Choroid plexus epithelial cell (primary cell): ENCODE results near the gene NPAS3.

ENCODE experiments used
- DNase-seq: peaks from one replicate; pipeline ENCODE4 v3.0.0-alpha.2; 2010; ENCODE audit warnings: low read depth
- H3K4me3 ChIP-seq: 2 replicates; pipeline ENCODE4 v1.5.1; 2011; ENCODE audit warnings: low read depth, mild to moderate bottlenecking, control low read depth, low read length, moderate library complexity
- TF ChIP-seq, protein P1 (sequence below): conservative IDR thresholded peaks from 2 replicates; pipeline ENCODE4 v1.5.1; 2011; ENCODE audit warnings: low read depth, mild to moderate bottlenecking, control low read depth, inconsistent platforms, low read length, moderate library complexity

NPAS3 gene

DNA sequence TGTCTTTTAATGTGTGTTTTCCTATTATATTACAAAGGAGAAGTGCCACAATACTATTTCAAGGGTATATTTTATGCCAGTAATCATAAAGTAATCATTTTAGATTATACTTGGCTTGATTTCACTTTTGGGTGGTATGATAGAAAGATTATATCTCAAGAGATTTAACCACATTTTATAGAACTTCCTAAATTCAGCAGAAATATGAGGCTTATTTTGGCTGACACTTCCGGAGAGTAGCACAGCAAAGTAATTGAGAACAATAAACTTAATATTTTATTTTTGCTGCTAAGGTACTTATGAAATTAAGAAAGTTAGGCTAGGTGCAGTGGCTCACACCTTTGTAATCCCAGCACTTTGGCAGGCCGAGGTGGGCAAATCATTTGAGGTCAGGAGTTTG is 319.1 kb downstream of the NPAS3 start:
- TF ChIP-seq, protein P1, sequence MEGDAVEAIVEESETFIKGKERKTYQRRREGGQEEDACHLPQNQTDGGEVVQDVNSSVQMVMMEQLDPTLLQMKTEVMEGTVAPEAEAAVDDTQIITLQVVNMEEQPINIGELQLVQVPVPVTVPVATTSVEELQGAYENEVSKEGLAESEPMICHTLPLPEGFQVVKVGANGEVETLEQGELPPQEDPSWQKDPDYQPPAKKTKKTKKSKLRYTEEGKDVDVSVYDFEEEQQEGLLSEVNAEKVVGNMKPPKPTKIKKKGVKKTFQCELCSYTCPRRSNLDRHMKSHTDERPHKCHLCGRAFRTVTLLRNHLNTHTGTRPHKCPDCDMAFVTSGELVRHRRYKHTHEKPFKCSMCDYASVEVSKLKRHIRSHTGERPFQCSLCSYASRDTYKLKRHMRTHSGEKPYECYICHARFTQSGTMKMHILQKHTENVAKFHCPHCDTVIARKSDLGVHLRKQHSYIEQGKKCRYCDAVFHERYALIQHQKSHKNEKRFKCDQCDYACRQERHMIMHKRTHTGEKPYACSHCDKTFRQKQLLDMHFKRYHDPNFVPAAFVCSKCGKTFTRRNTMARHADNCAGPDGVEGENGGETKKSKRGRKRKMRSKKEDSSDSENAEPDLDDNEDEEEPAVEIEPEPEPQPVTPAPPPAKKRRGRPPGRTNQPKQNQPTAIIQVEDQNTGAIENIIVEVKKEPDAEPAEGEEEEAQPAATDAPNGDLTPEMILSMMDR = no peak
- DNase-seq = no peak
- H3K4me3 ChIP-seq = no peak overlapping the region

DNA sequence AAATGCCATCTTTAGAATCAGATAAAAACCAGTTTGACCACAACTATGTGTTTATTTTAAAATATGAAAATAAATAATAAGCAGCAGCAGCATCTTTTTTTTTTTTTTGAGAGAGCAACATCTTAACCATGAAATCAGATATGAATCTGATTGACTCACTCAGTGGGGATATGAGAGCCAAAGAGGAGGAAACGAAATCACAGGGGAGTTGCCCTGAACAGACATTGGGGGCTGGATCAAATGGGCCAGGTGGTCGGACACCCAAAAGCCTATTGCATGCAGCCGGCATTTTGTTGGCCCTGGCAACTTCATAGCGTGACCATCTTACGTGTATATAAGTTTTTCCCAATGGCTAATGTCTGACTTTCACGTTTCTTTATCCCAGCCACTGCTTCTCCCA is 321.1 kb downstream of the NPAS3 start:
- no peak overlapping the region for H3K4me3 ChIP-seq
- DNase-seq = no peak
- TF ChIP-seq, protein P1 = no peak

DNA sequence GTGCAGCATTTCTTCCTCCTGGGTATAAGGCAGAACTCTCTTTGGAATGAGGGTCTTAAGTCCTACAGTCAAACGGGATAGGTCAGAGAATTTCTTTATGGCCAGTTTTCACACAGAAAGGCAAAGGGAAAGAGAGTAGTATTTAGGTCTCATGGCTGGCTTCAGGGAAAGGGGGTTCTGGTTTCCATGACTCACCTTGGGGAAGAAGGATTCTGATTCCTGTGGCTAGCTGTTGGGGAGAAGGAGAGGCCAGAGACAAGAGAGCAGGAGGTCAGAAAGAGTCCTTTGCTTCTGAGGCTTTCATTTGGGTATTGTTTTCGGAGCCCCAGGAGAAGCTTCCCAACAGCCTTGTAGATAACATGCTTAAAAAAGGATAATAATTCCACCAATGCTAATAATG is 332.5 kb downstream of the NPAS3 start:
- TF ChIP-seq, protein P1 = no peak
- no peak overlapping the region for H3K4me3 ChIP-seq
- peak; percentile 5 for DNase-seq

DNA sequence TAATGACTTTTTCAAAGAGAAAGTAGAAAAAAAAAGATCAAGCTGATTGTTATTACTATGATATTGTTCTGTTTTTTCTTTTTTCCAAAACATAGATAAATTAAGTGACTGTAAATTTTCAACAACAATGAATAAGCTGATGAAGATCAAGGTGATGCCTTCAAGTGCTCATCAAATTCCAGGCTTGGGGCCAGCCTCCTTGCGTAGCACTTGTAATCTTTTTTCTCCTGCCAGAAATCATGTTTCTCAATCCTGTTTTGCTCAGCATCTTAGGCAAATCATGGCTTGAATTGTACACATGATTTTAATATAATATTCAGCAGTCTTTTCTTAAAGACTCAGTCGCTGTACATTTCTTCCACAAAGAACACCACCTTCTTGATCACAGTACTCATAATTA is 333.2 kb downstream of the NPAS3 start:
- no peak overlapping the region for H3K4me3 ChIP-seq
- TF ChIP-seq, protein P1 = no peak
- no peak for DNase-seq

DNA sequence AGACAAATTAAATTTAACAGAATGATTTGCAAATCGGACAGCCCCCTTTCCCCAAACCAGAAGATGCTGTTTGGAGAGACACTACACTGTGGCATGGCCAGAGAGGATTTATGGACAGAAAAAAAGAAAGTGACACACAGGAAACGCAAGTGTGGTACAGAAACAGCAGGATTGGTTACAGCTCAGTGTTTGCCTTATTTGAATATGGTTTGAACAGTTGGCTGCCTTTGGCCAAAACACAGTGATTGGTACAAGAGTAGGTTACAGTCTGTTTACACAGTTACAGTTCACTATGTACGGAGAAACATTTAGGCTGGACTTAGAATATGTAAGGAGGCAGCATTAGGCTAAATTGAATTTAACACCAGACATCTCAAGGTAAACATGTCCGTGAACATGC is 335.3 kb downstream of the NPAS3 start:
- DNase-seq = no peak
- no peak overlapping the region for H3K4me3 ChIP-seq
- TF ChIP-seq, protein P1 = no peak

DNA sequence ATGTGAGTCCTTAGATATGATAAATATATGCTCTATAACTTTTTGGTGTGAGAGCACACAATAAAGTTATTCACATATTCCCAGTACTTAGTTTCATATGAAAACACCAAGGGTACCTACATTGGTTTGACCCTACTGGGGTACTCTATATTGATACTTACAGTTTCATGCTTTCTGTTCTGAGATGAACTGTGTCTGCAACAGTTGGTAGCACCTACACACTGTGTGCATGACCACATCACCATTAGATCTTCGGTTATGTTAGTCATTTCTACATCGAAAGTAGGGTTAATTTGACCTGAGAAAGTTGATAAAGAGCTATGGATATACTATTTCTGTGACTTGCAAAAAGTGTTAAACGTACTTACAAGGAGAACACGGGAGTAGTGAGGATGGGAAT is 337.2 kb downstream of the NPAS3 start:
- TF ChIP-seq, protein P1 = no peak
- no peak for DNase-seq
- H3K4me3 ChIP-seq = no peak overlapping the region

DNA sequence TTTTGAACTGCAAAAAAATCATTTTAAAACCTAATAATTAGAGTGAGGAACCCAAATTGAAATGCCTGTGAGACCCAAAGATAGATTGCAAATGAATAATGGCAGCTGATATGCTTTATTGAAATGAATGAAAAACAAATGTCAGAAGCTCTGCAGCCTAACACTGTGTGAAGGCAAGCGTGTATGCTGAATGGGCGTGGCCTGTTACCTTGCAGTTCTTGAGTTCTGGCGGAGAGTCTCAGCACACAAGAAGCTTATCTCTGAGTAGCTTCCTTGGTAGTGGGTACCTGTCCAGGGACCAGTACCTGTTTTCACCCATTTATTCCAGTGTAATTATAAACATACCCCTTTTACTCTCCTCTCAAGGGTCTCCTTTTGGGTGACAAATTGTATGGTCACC is 341.2 kb downstream of the NPAS3 start:
- H3K4me3 ChIP-seq = no peak overlapping the region
- no peak for DNase-seq
- TF ChIP-seq, protein P1 = no peak
